Endothelial cell of umbilical vein (primary cell): ENCODE results near the gene GPR151. TPM values are rescaled to one million over a fixed set of nuclear protein-coding genes. Genes with fewer than 3 reads are reported as not detected.

Source experiments
- BruUV-seq: library from RNA; stranded (reverse); fragments of 400-500 nt; replicated peaks from 2 replicates; lab custom pipeline; 2021; lab: Mats Ljungman, UMichigan
- CTCF ChIA-PET: fragments of 300-600, 350-600 bp; sonication (Branson Sonifier 250); formaldehyde crosslinking; loops from one replicate; lab custom pipeline; 2021; ENCODE audit warnings: antibody characterized with exemption, inconsistent platforms; lab: Charles Lee
- POLR2A ChIA-PET: fragments of 300-600, 350-600 bp; sonication (Branson Sonifier 250); formaldehyde crosslinking; loops from one replicate; lab custom pipeline; 2021; ENCODE audit warnings: antibody characterized with exemption, inconsistent platforms; lab: Charles Lee
- DNase-seq: peaks from one replicate; pipeline ENCODE4 v3.0.0-alpha.2; 2011; ENCODE audit warnings: low read depth, low spot score
- FAIRE-seq: peaks from 2 replicates; lab custom pipeline; 2011; peaks lifted over from hg19 to GRCh38; lab: Jason Lieb, UNC
- H2AFZ ChIP-seq: 2 replicates; pipeline ENCODE4 v1.6.0; 2012; ENCODE audit warnings: low read depth, low read length, control low read depth, inconsistent platforms
- H3K27ac ChIP-seq: 2 replicates; pipeline ENCODE4 v1.5.1; 2011; ENCODE audit warnings: low read depth, mild to moderate bottlenecking, control low read depth, low read length, moderate library complexity; ENCODE audit not compliant: insufficient read depth
- H3K27me3 ChIP-seq, 2 experiments: 2 replicates each; pipeline versions ENCODE4 v1.6.0 to v1.6.1; 2011; ENCODE audit warnings: low read length in 2 of 2, mixed read lengths in 1 of 2; ENCODE audit not compliant: control insufficient read depth in 2 of 2, insufficient read depth in 2 of 2
- H3K36me3 ChIP-seq, 2 experiments: 2 replicates in 1 of 2; 3 replicates in 1 of 2; pipeline ENCODE4 v1.5.1; 2011; ENCODE audit warnings: low read length in 2 of 2, mild to moderate bottlenecking in 1 of 2, moderate library complexity in 1 of 2; ENCODE audit not compliant: control insufficient read depth in 2 of 2, insufficient read depth in 2 of 2; ENCODE audit errors: extremely low read depth in 1 of 2
- H3K4me1 ChIP-seq: 3 replicates; pipeline ENCODE4 v1.5.1; 2011; ENCODE audit warnings: mild to moderate bottlenecking, low read length; ENCODE audit not compliant: control insufficient read depth, insufficient read depth; ENCODE audit errors: extremely low read depth
- H3K4me2 ChIP-seq: 2 replicates; pipeline ENCODE4 v1.6.1; 2011; ENCODE audit warnings: low read length, control low read depth, mixed read lengths; ENCODE audit not compliant: insufficient read depth
- H3K4me3 ChIP-seq, 3 experiments: fragments of 200-600 bp in 1 of 3; sonication (generic), shearing (Covaris generic) in 1 of 3; replicated peaks in 1 of 3; 2 replicates each; pipeline ENCODE4 v1.5.1; 2011 to 2016; ENCODE audit warnings: control low read depth in 3 of 3, low read length in 3 of 3, mild to moderate bottlenecking in 2 of 3, inconsistent platforms in 1 of 3, low read depth in 1 of 3, moderate library complexity in 1 of 3; ENCODE audit not compliant: insufficient read depth in 1 of 3
- H3K79me2 ChIP-seq: 2 replicates; pipeline ENCODE4 v1.6.0; 2012; ENCODE audit warnings: low read length, inconsistent platforms; ENCODE audit not compliant: control insufficient read depth, insufficient read depth
- H3K9ac ChIP-seq: replicated peaks from 2 replicates; pipeline ENCODE3; 2011; ENCODE audit warnings: low read length, control low read depth; ENCODE audit not compliant: insufficient read depth; ENCODE audit errors: extremely low read depth
- H3K9me1 ChIP-seq: replicated peaks from 3 replicates; pipeline ENCODE4 v1.6.0; 2011; ENCODE audit warnings: mild to moderate bottlenecking, low read length; ENCODE audit not compliant: control insufficient read depth, insufficient read depth; ENCODE audit errors: extremely low read depth
- H3K9me3 ChIP-seq: replicated peaks from 2 replicates; pipeline ENCODE4 v1.5.1; 2012; ENCODE audit warnings: low read length, inconsistent platforms; ENCODE audit not compliant: control insufficient read depth, insufficient read depth
- H4K20me1 ChIP-seq: replicated peaks from 2 replicates; pipeline ENCODE3; 2011; ENCODE audit warnings: mild to moderate bottlenecking, low read length; ENCODE audit not compliant: control insufficient read depth, insufficient read depth; ENCODE audit errors: extremely low read depth
- GATA2 ChIP-seq: IDR thresholded peaks from 2 replicates; pipeline ENCODE4 v1.7.0; 2011; ENCODE audit warnings: low read depth, mild to moderate bottlenecking, moderate library complexity, mixed read lengths, low read length; ENCODE audit not compliant: insufficient read length, insufficient read depth
- JUN ChIP-seq: IDR thresholded peaks from 2 replicates; pipeline ENCODE4 v1.6.1; 2011; ENCODE audit warnings: borderline replicate concordance, low read depth; ENCODE audit not compliant: insufficient read length, insufficient read depth
- dilution Hi-C: fragments of 300-500 bp; cut with MboI; formaldehyde crosslinking; loops from one replicate; pipeline ENCODE4 v1.15.0; 2019; ENCODE audit warnings: low sequenced_read_pairs; ENCODE audit not compliant: extremely low pct_ligation_motif_present
- intact Hi-C: fragments of 100-400 bp; cut with micrococcal nuclease; formaldehyde crosslinking; loops from one replicate; pipeline ENCODE4 v1.10.0; 2022
- polyA plus RNA-seq, 4 experiments: library from polyadenylated mRNA; depleted of rRNA in 3 of 4; stranded (reverse) in 3 of 4; unstranded in 1 of 4; fragments of >200 nt; gene quantifications; 2 replicates each; pipeline versions ENCODE4 v1.2.1 to v1.2.3, GENCODE V29; 2011 to 2012; ENCODE audit warnings: missing spikeins in 1 of 4
- total RNA-seq: library from RNA; stranded (reverse); gene quantifications from 2 replicates; pipeline ENCODE4 v1.2.3, GENCODE V29; 2021

The GPR151 gene
- total and polyA plus RNA-seq, 2 donors (not counting 3 experiments of a cell fraction or from before 2014, with no cell fraction given) = 0.06 TPM; not detected in 1

DNA sequence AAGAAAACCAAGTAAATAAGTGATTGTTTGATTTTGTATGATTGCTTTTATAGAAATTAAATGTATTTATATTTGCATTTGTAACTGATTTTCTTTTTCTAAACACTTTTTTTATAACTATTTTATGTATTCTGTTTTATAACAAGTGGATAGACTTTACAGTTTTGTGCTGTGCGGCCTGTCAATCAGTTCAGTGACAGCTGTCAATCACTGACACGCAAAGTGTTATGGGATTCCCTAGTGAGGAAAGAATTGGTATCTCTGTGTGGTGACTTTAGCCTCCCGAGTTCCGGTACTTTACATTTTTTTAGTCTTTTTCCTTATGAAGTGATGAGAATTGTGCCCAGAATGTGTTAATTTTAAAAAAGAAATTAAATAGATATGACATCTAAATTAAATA, 16.3 kb downstream of the GPR151 start:
- ChIA-PET POLR2A (no interaction called here), CTCF (no interaction called here)
- H3K9me1 ChIP-seq = no peaks in the 10 kb centered on the region
- peaks cover 17% of the 10 kb centered on the region for H3K79me2 ChIP-seq
- dilution Hi-C loops (no loop called here), intact Hi-C loops (no loop called here)
- H3K9ac ChIP-seq = no peak overlapping the region
- H3K9me3 ChIP-seq = no peaks in the 10 kb centered on the region
- BruUV-seq = no TSS peak
- no peaks in the 10 kb centered on the region for H3K27me3 ChIP-seq
- TF ChIP-seq GATA2 = no peak
- FAIRE-seq (no peak), DNase-seq (no peak)
- H4K20me1 ChIP-seq = no peaks in the 10 kb centered on the region
- peaks cover 4 to 12% of the 10 kb centered on the region in 2 experiments for H3K36me3 ChIP-seq
- H2AFZ ChIP-seq = no peak overlapping the region
- H3K27ac ChIP-seq = no peak overlapping the region
- no peaks in the 10 kb centered on the region for H3K4me1 ChIP-seq
- H3K4me3 ChIP-seq = no peak overlapping the region
- no peak overlapping the region for H3K4me2 ChIP-seq

DNA sequence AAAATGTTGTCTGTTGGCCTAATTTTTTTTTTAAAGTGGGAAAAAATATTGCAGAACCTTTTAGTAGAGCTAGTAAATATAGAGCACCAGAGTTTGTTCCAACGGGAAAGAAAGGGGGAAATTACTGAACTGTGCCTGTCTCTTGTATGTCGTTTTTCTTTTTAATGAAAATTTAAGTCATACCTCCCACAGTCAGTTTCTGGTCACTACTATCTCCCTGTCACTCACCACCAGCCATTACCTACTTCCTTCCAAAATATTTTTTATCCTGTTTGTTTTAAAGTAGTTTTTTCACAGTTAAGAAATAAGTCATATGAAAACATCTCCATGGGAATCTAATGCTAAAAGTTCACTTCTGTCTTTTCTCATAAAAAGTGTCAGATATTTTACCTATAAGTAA, 21.3 kb downstream of the GPR151 start:
- no peak overlapping the region for H3K4me3 ChIP-seq
- H3K4me2 ChIP-seq = no peak overlapping the region
- DNase-seq (peak; percentile 40), FAIRE-seq (no peak)
- no peaks in the 10 kb centered on the region for H3K9me1 ChIP-seq
- no peaks in the 10 kb centered on the region for H3K4me1 ChIP-seq
- H2AFZ ChIP-seq = no peak overlapping the region
- ChIA-PET POLR2A (no interaction called here), CTCF (no interaction called here)
- intact Hi-C loops (no loop called here), dilution Hi-C loops (no loop called here)
- H3K27me3 ChIP-seq = no peaks in the 10 kb centered on the region
- H3K27ac ChIP-seq = no peak overlapping the region
- H4K20me1 ChIP-seq = no peaks in the 10 kb centered on the region
- peaks cover 13% of the 10 kb centered on the region for H3K79me2 ChIP-seq
- H3K9ac ChIP-seq = no peak overlapping the region
- BruUV-seq = no TSS peak
- H3K9me3 ChIP-seq = no peaks in the 10 kb centered on the region
- H3K36me3 ChIP-seq = peaks cover 0 to 4% of the 10 kb centered on the region in 2 experiments
- TF ChIP-seq JUN (no peak), GATA2 (no peak)
